Esophagus muscularis mucosa (tissue), 4 donors: ENCODE results near the gene CTXN3.

Source experiments
- EP300 ChIP-seq: sonication (generic); formaldehyde crosslinking; IDR thresholded peaks from one replicate; pipeline ENCODE4 v1.6.1; 2017; ENCODE audit warnings: antibody characterized with exemption
- POLR2A ChIP-seq: fragments of 450-650 bp; IDR thresholded peaks from one replicate; pipeline ENCODE4 v1.6.1; 2017; ENCODE audit warnings: antibody characterized with exemption, moderate library complexity, mild to moderate bottlenecking, low read depth
- POLR2AphosphoS5 ChIP-seq, 2 donors: sonication (generic); formaldehyde crosslinking; IDR thresholded peaks; one replicate each; pipeline ENCODE4 v1.6.1; 2017; ENCODE audit warnings: antibody characterized with exemption in 2 of 2
- TF ChIP-seq, protein P1 (sequence below), 3 experiments: fragments of 200-600 bp in 2 of 3; fragments of 450-650 bp in 1 of 3; sonication (generic) in 2 of 3; IDR thresholded peaks; one replicate each; pipeline ENCODE4 v1.5.1; 2017 to 2019; ENCODE audit warnings: antibody characterized with exemption in 3 of 3, mild to moderate bottlenecking in 2 of 3, moderate library complexity in 1 of 3

DNA sequence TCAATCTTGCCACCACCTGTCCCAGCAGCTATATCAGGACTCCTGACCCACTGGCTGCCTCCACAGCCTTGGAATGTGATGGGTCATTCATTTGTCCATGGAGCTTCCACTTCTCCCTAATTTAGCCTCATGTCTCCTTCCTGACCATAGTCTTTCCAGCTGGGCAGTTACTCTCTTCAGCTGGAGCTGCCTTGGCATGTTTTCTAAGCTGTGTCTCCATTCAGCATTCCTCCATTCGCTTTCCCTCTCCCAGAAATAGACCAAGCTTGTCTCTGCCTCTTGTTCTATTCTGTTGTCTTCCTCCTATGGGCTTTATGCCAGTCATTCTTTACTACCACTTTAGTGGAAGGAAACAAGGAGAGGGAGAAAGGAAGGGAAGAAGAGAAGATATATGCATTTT, 5.3 kb upstream of the CTXN3 start:
- TF ChIP-seq POLR2A, result no peak
- no peak for TF ChIP-seq POLR2AphosphoS5 (IDR thresholded peaks at IDR 0.05)
- TF ChIP-seq EP300, result no peak
- TF ChIP-seq, protein P1, sequence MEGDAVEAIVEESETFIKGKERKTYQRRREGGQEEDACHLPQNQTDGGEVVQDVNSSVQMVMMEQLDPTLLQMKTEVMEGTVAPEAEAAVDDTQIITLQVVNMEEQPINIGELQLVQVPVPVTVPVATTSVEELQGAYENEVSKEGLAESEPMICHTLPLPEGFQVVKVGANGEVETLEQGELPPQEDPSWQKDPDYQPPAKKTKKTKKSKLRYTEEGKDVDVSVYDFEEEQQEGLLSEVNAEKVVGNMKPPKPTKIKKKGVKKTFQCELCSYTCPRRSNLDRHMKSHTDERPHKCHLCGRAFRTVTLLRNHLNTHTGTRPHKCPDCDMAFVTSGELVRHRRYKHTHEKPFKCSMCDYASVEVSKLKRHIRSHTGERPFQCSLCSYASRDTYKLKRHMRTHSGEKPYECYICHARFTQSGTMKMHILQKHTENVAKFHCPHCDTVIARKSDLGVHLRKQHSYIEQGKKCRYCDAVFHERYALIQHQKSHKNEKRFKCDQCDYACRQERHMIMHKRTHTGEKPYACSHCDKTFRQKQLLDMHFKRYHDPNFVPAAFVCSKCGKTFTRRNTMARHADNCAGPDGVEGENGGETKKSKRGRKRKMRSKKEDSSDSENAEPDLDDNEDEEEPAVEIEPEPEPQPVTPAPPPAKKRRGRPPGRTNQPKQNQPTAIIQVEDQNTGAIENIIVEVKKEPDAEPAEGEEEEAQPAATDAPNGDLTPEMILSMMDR (IDR thresholded peaks at IDR 0.05), result no peak
